ENCODE data around the gene BHLHE40.

BHLHE40 gene

GRCh38 chr3:4988983-4989834 lies 10.0 kb downstream of the BHLHE40 start:
- no peak for DNase-seq (ENCODE audit: low read depth)
- no peak overlapping the region for H3K4me3 ChIP-seq (ENCODE audit: low read length)
- TF ChIP-seq, protein P1, sequence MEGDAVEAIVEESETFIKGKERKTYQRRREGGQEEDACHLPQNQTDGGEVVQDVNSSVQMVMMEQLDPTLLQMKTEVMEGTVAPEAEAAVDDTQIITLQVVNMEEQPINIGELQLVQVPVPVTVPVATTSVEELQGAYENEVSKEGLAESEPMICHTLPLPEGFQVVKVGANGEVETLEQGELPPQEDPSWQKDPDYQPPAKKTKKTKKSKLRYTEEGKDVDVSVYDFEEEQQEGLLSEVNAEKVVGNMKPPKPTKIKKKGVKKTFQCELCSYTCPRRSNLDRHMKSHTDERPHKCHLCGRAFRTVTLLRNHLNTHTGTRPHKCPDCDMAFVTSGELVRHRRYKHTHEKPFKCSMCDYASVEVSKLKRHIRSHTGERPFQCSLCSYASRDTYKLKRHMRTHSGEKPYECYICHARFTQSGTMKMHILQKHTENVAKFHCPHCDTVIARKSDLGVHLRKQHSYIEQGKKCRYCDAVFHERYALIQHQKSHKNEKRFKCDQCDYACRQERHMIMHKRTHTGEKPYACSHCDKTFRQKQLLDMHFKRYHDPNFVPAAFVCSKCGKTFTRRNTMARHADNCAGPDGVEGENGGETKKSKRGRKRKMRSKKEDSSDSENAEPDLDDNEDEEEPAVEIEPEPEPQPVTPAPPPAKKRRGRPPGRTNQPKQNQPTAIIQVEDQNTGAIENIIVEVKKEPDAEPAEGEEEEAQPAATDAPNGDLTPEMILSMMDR (IDR thresholded peaks at IDR 0.05; ENCODE audit: insufficient read depth, low read depth, low read length, missing control alignments), result no peak

DNA sequence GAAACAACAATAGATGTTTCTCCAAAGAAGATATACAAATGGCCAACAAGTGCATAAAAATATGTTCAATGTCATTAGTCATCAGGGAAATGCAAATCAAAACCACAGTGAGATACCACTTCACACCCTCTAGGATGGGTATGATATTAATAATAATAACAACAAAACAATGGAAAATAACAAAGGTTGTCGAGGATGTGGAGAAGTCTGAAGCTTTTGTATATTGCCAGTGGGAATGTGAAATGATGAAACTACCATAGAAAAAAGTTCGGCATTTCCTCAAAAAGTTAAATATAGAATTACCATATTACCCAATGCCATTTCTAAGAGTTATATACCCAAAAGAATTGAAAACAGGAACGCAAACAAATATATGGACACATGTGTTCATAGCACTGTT lies 10.8 kb downstream of the BHLHE40 start:
- no peak overlapping the region for H3K4me3 ChIP-seq (ENCODE audit: low read length)
- peak; percentile 33 for DNase-seq (ENCODE audit: low read depth)
- TF ChIP-seq, protein P1 (IDR thresholded peaks at IDR 0.05; ENCODE audit: insufficient read depth, low read depth, low read length, missing control alignments), result no peak

DNA sequence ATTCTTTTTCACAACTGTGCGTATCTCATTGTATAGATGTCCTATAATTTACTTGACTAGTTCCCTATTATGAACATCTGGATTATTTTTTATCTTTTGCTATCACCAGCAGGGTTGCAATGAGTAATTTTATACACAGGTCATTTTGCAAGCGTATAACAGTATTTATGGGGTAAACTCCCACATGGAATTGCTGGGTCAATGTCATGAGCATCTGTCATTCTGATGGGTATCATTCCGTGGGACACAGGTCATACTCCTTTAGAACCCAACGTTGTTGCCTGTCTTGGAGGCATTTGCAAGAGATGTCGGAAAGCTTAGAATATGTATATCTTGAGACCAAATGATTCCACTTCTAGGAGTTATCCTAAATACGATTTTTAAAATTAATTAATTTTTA lies 12.9 kb downstream of the BHLHE40 start:
- no peak overlapping the region for H3K4me3 ChIP-seq (ENCODE audit: low read length)
- TF ChIP-seq, protein P1 (IDR thresholded peaks at IDR 0.05; ENCODE audit: insufficient read depth, low read depth, low read length, missing control alignments), result no peak
- no peak for DNase-seq (ENCODE audit: low read depth)

GRCh38 chr3:4993276-4994143 lies 14.3 kb downstream of the BHLHE40 start:
- DNase-seq (ENCODE audit: low read depth), result peak; percentile 45
- TF ChIP-seq, protein P1 (IDR thresholded peaks at IDR 0.05; ENCODE audit: insufficient read depth, low read depth, low read length, missing control alignments), result no peak
- no peak overlapping the region for H3K4me3 ChIP-seq (ENCODE audit: low read length)

GRCh38 chr3:4994144-4994730 lies 15.0 kb downstream of the BHLHE40 start:
- no peak overlapping the region for H3K4me3 ChIP-seq (ENCODE audit: low read length)
- TF ChIP-seq, protein P1 (IDR thresholded peaks at IDR 0.05; ENCODE audit: insufficient read depth, low read depth, low read length, missing control alignments), result no peak
- DNase-seq (ENCODE audit: low read depth), result peak; percentile 86

- DNase-seq (ENCODE audit: low read depth), result peak; percentile 99
- TF ChIP-seq, protein P1 (IDR thresholded peaks at IDR 0.05; ENCODE audit: insufficient read depth, low read depth, low read length, missing control alignments), result no peak
- no peak overlapping the region for H3K4me3 ChIP-seq (ENCODE audit: low read length)
Observed at GRCh38 chr3:4994823-4995499, 15.7 kb downstream of the BHLHE40 start.
